CD14-positive monocyte (primary cell): ENCODE measurements around the gene LTBP1. TPM values are rescaled to one million over a fixed set of nuclear protein-coding genes. Genes with fewer than 3 reads are reported as not detected.

Experiments
- DNase-seq, 3 donors: peaks; one replicate each; pipeline ENCODE4 v3.0.0-alpha.2; 2011 to 2022
- H2AFZ ChIP-seq: 2 replicates; pipeline ENCODE4 v1.6.0; 2012; ENCODE audit warnings: mild to moderate bottlenecking, low read depth, low read length, inconsistent platforms; ENCODE audit not compliant: insufficient read depth, poor library complexity, severe bottlenecking
- H3K27ac ChIP-seq, 2 donors: 1 replicate in 1 of 2; 2 replicates in 1 of 2; pipeline ENCODE4 v1.5.1; 2012 to 2013; ENCODE audit warnings: low read length in 2 of 2, control low read depth in 1 of 2, inconsistent platforms in 1 of 2, low read depth in 1 of 2, mild to moderate bottlenecking in 1 of 2
- H3K27me3 ChIP-seq, 2 donors: one replicate each; pipeline versions ENCODE4 v1.6.0 to v1.6.1; 2011 to 2013; ENCODE audit warnings: low read length in 2 of 2; ENCODE audit not compliant: control insufficient read depth in 2 of 2, insufficient read depth in 2 of 2
- H3K36me3 ChIP-seq, 2 donors: replicated peaks in 1 of 2; 1 replicate in 1 of 2; 2 replicates in 1 of 2; pipeline versions ENCODE4 v1.5.1 to v1.6.1; 2012 to 2013; ENCODE audit warnings: low read length in 2 of 2, control low read depth in 1 of 2, inconsistent platforms in 1 of 2, mild to moderate bottlenecking in 1 of 2; ENCODE audit not compliant: insufficient read depth in 2 of 2, control insufficient read depth in 1 of 2
- H3K4me1 ChIP-seq, 2 donors: 1 replicate in 1 of 2; 2 replicates in 1 of 2; pipeline versions ENCODE4 v1.5.1 to v1.6.1; 2012 to 2013; ENCODE audit warnings: low read length in 2 of 2, control low read depth in 1 of 2, inconsistent platforms in 1 of 2, mild to moderate bottlenecking in 1 of 2, moderate library complexity in 1 of 2; ENCODE audit not compliant: insufficient read depth in 2 of 2, control insufficient read depth in 1 of 2
- H3K4me2 ChIP-seq: replicated peaks from 2 replicates; pipeline ENCODE3; 2012; ENCODE audit warnings: low read length, moderate library complexity, mild to moderate bottlenecking; ENCODE audit not compliant: poor library complexity, severe bottlenecking; ENCODE audit errors: extremely low read depth
- H3K4me3 ChIP-seq, 3 experiments: fragments of 200-600 bp in 1 of 3; sonication (generic) in 1 of 3; replicated peaks in 1 of 3; 1 replicate in 2 of 3; 2 replicates in 1 of 3; pipeline ENCODE4 v1.5.1; 2011 to 2013; ENCODE audit warnings: low read length in 3 of 3, mild to moderate bottlenecking in 3 of 3, control low read depth in 2 of 3, low read depth in 2 of 3, inconsistent platforms in 1 of 3, moderate library complexity in 1 of 3
- H3K79me2 ChIP-seq: 2 replicates; pipeline ENCODE4 v1.6.0; 2012; ENCODE audit warnings: mild to moderate bottlenecking, control low read depth, inconsistent platforms, low read length, moderate library complexity; ENCODE audit not compliant: insufficient read depth
- H3K9ac ChIP-seq: 2 replicates; pipeline ENCODE4 v1.6.0; 2017; ENCODE audit warnings: low read length, mild to moderate bottlenecking; ENCODE audit not compliant: insufficient read depth, poor library complexity, severe bottlenecking
- H3K9me3 ChIP-seq, 2 donors: replicated peaks in 1 of 2; 1 replicate in 1 of 2; 2 replicates in 1 of 2; pipeline versions ENCODE4 v1.5.1 to v1.6.1; 2012 to 2013; ENCODE audit warnings: low read length in 2 of 2, control low read depth in 1 of 2; ENCODE audit not compliant: control insufficient read depth in 1 of 2, insufficient read depth in 1 of 2
- H4K20me1 ChIP-seq: 2 replicates; pipeline ENCODE4 v1.6.0; 2012; ENCODE audit warnings: mild to moderate bottlenecking, low read length, control low read depth, moderate library complexity; ENCODE audit not compliant: insufficient read depth
- H3K27ac Mint-ChIP-seq, 7 donors: one replicate each; pipeline ENCODE4 v1.8.0; 2020; ENCODE audit warnings: mild to moderate bottlenecking in 7 of 7, mixed read lengths in 7 of 7, moderate library complexity in 6 of 7, inconsistent platforms in 2 of 7
- H3K27me3 Mint-ChIP-seq, 3 donors: one replicate each; pipeline ENCODE4 v1.8.0; 2021 to 2022; ENCODE audit warnings: low read depth in 3 of 3, mild to moderate bottlenecking in 3 of 3, mixed read lengths in 3 of 3, moderate library complexity in 3 of 3, inconsistent platforms in 1 of 3
- H3K36me3 Mint-ChIP-seq, 2 donors: one replicate each; pipeline ENCODE4 v1.8.0; 2020; ENCODE audit warnings: mixed read lengths in 2 of 2, inconsistent platforms in 1 of 2, mild to moderate bottlenecking in 1 of 2
- H3K4me1 Mint-ChIP-seq: one replicate; pipeline ENCODE4 v1.8.0; 2020; ENCODE audit warnings: mild to moderate bottlenecking, mixed read lengths
- H3K4me3 Mint-ChIP-seq, 2 donors: one replicate each; pipeline ENCODE4 v1.8.0; 2020; ENCODE audit warnings: mild to moderate bottlenecking in 2 of 2, mixed read lengths in 2 of 2, moderate library complexity in 1 of 2
- H3K9me3 Mint-ChIP-seq, 7 donors: one replicate each; pipeline ENCODE4 v1.8.0; 2020 to 2022; ENCODE audit warnings: mixed read lengths in 7 of 7, mild to moderate bottlenecking in 6 of 7, moderate library complexity in 6 of 7, inconsistent platforms in 2 of 7
- WGBS: methylation state at CpG from one replicate; pipeline ENCODE4 v1.1.5; 2013; ENCODE audit warnings: missing lambda C conversion rate; ENCODE audit not compliant: insufficient coverage; 5-methylcytosine and 5-hydroxymethylcytosine counted together
- intact Hi-C, 2 donors: fragments of 100-400 bp; cut with micrococcal nuclease; formaldehyde crosslinking; loops; one replicate each; pipeline versions ENCODE4 v1.15.0 to v1.15.1; 2023
- polyA plus RNA-seq, 3 donors: library from polyadenylated mRNA; depleted of rRNA in 1 of 3; unstranded in 2 of 3; stranded (reverse) in 1 of 3; fragments of 300-500 nt in 2 of 3; fragments of >200 nt in 1 of 3; fragmentation: Illumina TruSeq in 2 of 3; gene quantifications; 1 replicate in 2 of 3; 2 replicates in 1 of 3; pipeline ENCODE4 v1.2.3, GENCODE V29; 2012 to 2021
- TF ChIP-seq, protein P1 (sequence below): fragments of 200-600 bp; IDR thresholded peaks from one replicate; pipeline ENCODE4 v1.8.0; 2022; ENCODE audit warnings: antibody characterized with exemption, mild to moderate bottlenecking

The LTBP1 gene
- polyA plus RNA-seq, 3 donors: 0.18 to 0.24 TPM; not detected in 1

GRCh38 chr2:33104726-33105125, 158.0 kb downstream of the LTBP1 start:
- H3K27me3 Mint-ChIP-seq: peaks cover 0 to 5% (median 2%) of the 10 kb centered on the region in 3 donors
- Histone ChIP-seq H3K36me3 (no peaks in the 10 kb centered on the region), H3K9ac (no peak overlapping the region), H3K9me3 (no peaks in the 10 kb centered on the region), H3K4me2 (no peak overlapping the region), H2AFZ (no peak overlapping the region), H3K4me3 (no peak overlapping the region), H3K4me1 (no peaks in the 10 kb centered on the region), H3K27ac (no peak overlapping the region), H4K20me1 (no peaks in the 10 kb centered on the region), H3K79me2 (no peaks in the 10 kb centered on the region), H3K27me3 (no peaks in the 10 kb centered on the region)
- peaks cover 0 to 2% (median 0%) of the 10 kb centered on the region in 7 donors for H3K9me3 Mint-ChIP-seq
- no peak for DNase-seq
- H3K36me3 Mint-ChIP-seq: no peaks in the 10 kb centered on the region
- intact Hi-C loops: no loop called here
- peak overlapping the region in 1 of 7 donors; percentile 0 for H3K27ac Mint-ChIP-seq
- WGBS: 84% methylated on average over 3 of the region's 4 CpGs
- H3K4me3 Mint-ChIP-seq: no peak overlapping the region
- TF ChIP-seq, protein P1, sequence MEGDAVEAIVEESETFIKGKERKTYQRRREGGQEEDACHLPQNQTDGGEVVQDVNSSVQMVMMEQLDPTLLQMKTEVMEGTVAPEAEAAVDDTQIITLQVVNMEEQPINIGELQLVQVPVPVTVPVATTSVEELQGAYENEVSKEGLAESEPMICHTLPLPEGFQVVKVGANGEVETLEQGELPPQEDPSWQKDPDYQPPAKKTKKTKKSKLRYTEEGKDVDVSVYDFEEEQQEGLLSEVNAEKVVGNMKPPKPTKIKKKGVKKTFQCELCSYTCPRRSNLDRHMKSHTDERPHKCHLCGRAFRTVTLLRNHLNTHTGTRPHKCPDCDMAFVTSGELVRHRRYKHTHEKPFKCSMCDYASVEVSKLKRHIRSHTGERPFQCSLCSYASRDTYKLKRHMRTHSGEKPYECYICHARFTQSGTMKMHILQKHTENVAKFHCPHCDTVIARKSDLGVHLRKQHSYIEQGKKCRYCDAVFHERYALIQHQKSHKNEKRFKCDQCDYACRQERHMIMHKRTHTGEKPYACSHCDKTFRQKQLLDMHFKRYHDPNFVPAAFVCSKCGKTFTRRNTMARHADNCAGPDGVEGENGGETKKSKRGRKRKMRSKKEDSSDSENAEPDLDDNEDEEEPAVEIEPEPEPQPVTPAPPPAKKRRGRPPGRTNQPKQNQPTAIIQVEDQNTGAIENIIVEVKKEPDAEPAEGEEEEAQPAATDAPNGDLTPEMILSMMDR: no peak
- H3K4me1 Mint-ChIP-seq: no peaks in the 10 kb centered on the region

GRCh38 chr2:33106115-33106514, 159.4 kb downstream of the LTBP1 start:
- peaks cover under 1 to 6% (median 2%) of the 10 kb centered on the region in 3 donors for H3K27me3 Mint-ChIP-seq
- Histone ChIP-seq H3K36me3 (no peaks in the 10 kb centered on the region), H3K27me3 (no peaks in the 10 kb centered on the region), H2AFZ (no peak overlapping the region), H4K20me1 (no peaks in the 10 kb centered on the region), H3K4me1 (no peaks in the 10 kb centered on the region), H3K27ac (no peak overlapping the region), H3K9ac (no peak overlapping the region), H3K79me2 (no peaks in the 10 kb centered on the region), H3K9me3 (no peaks in the 10 kb centered on the region), H3K4me3 (no peak overlapping the region), H3K4me2 (no peak overlapping the region)
- H3K27ac Mint-ChIP-seq: no peak overlapping the region
- no peak for DNase-seq
- no peaks in the 10 kb centered on the region for H3K4me1 Mint-ChIP-seq
- no peak overlapping the region for H3K4me3 Mint-ChIP-seq
- no peaks in the 10 kb centered on the region for H3K36me3 Mint-ChIP-seq
- peaks cover 0 to 2% (median 0%) of the 10 kb centered on the region in 7 donors for H3K9me3 Mint-ChIP-seq
- TF ChIP-seq, protein P1: no peak
- intact Hi-C loops: no loop called here
